H1 (cell line): Measurements from ENCODE around the gene NHS. TPM values are rescaled to one million over a fixed set of nuclear protein-coding genes. Genes with fewer than 3 reads are reported as not detected.

Experiments used
- CEBPB ChIP-seq: IDR thresholded peaks from 2 replicates; pipeline ENCODE4 v1.6.1; 2012; ENCODE audit warnings: low read depth, low read length
- EGR1 ChIP-seq: IDR thresholded peaks from 2 replicates; pipeline ENCODE4 v1.6.1; 2011; ENCODE audit warnings: low read depth, low read length, borderline replicate concordance
- NRF1 ChIP-seq: IDR thresholded peaks from 2 replicates; pipeline ENCODE4 v1.6.1; 2011; ENCODE audit warnings: mild to moderate bottlenecking, low read depth, low read length, improper control_type of control experiment
- RNF2 ChIP-seq: fragments of 200-900, 300-1000 bp; sonication (generic); IDR thresholded peaks from 2 replicates; pipeline ENCODE4 v1.7.1; 2016; ENCODE audit warnings: borderline replicate concordance, low read depth, mild to moderate bottlenecking, antibody characterized with exemption, low read length; ENCODE audit not compliant: poor library complexity, severe bottlenecking; ENCODE audit errors: missing control alignments
- RXRA ChIP-seq: IDR thresholded peaks from 2 replicates; pipeline ENCODE4 v1.6.1; 2011; ENCODE audit warnings: low read depth, mild to moderate bottlenecking, low read length, moderate library complexity; ENCODE audit not compliant: insufficient read depth
- polyA plus RNA-seq, 7 experiments: library from polyadenylated mRNA; depleted of rRNA in 3 of 7; stranded (reverse) in 5 of 7; unstranded in 2 of 7; fragments of >200 nt in 5 of 7; fragments of 200-250 nt in 2 of 7; gene quantifications; 1 replicate in 5 of 7; 2 replicates in 1 of 7; 4 replicates in 1 of 7; pipeline versions ENCODE4 v1.2.1 to v1.2.3, GENCODE V29; 2011 to 2013; ENCODE audit warnings: missing spikeins in 2 of 7, mixed read lengths in 2 of 7
- total RNA-seq: library from RNA; stranded (reverse); fragmentation: NEBNext Ultra II Directional; extraction: Animal tissue kit (Norgen Biotek cat#: 25700); gene quantifications from 2 replicates; pipeline ENCODE4 v1.2.1, GENCODE V29; 2021

NHS gene
- total and polyA plus RNA-seq, 2 of the 8 experiments (the other 6 are each of a cell fraction or from before 2014, with no cell fraction given) = 2.2 to 6.7 TPM

- no peak for TF ChIP-seq RNF2
- TF ChIP-seq CEBPB = no peak
- TF ChIP-seq NRF1 = no peak
- TF ChIP-seq RXRA = no peak
- no peak for TF ChIP-seq EGR1
Measured at GRCh38 chrX:17621566-17622270, 246.7 kb downstream of the NHS start (continued).
